ENCODE data around the gene MRPL20.
"Not testable (repeated sequence)": the region's sequence is repeated elsewhere in the genome, so short reads cannot be mapped to it uniquely, and the experiment has no call there.

MRPL20 gene

GRCh38 chr1:1406101-1406820 lies 832 bp downstream of the MRPL20 start:
- no peak for DNase-seq (ENCODE audit: low spot score)

GRCh38 chr1:1403653-1404052 lies 3.4 kb downstream of the MRPL20 start:
- no peak for DNase-seq (ENCODE audit: low spot score)

DNA sequence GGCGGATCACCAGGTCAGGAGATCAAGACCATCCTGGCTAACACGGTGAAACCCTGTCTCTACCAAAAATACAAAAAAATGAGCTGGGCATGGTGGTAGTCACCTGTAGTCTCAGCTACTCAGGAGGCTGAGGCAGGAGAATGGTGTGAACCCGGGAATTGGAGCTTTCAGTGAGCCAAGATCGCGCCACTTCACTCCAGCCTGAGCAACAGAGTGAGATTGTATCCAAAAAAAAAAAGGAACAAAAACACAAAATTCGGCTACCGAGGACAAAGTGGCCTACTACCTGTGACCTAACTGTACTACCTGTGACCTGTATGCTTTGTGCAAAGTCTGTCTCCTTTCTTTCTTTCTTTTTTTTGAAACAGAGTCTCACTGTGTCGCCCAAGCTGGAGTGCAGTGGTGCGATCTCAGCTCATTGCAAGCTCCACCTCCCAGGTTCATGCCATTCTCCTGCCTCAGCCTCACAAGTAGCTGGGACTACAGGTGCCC lies 4.1 kb downstream of the MRPL20 start:
- DNase-seq (ENCODE audit: low spot score) = not testable (repeated sequence)

GRCh38 chr1:1402072-1402900 lies 4.8 kb downstream of the MRPL20 start:
- peak; percentile 66 for DNase-seq (ENCODE audit: low spot score)

DNA sequence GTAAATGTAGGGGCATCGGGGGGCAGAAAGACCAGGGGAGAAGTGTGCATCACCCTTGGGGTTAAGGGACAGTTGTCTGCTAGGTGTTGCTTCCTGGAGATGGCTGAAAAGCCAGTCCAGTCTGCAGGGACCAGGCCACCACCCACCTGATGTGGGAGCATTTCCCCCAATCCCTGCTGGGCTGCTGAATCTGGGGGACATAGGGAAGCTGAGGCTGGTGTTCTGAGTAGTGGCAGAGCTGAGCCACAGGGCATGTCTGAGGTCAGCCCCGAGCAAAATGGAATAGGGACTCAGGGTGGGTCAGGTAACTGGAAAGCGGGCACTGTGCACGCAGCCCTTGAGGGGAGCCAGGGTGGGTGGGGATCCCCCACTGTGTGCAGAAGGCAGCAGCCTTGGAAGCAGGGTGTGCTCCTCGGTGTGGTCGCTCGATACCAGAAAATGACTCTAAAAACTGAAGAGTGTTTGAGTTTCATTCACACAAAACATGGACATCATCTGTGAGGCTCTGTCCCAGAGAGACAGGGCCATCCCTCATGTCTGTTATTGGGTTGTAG lies 5.6 kb downstream of the MRPL20 start:
- no peak for DNase-seq (ENCODE audit: low spot score)

DNA sequence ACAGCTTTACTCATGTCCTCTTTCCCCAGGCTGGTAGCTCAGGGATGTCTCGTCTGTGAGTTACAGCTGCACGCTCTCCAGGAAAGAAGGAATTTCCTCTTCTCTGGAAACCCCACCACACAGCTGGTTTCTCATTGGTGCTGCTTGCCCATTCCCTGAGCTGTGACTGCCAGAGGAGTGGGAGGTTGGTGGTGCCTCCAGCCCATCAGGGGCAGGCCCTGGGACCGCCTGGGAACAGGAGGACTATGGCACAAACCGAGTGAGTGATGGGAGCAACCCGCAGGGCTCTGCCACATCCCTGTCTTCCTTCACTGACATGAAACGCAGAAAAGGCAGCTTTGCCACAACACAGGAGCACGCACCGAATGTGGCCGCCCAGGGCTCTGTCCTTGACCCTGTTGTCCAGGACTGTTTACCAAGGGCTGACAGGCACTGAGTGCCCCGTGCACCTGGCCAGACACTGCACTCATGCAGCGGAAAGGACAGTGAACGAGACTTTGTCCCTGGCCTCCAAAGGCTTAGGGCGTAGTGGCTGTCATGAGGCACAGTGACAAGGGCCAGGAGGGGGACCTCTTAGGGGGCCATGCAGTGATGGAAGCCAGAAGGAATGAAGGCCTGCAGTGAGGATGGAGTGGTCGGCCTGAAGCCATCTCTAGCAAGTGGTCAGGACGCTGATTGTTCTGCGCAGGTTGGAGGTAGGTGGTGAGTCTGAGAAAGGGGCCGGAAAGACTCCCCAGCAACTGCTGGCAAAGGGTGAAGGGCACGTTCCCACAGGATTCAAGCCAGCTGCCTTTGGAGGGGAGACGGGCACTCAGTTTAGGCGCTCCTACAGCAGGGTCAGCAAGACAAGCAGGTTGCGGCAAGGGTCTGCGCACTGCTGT lies 6.3 kb downstream of the MRPL20 start:
- DNase-seq (ENCODE audit: low spot score) = no peak

GRCh38 chr1:1399872-1400575 lies 7.1 kb downstream of the MRPL20 start:
- DNase-seq (ENCODE audit: low spot score) = no peak

DNA sequence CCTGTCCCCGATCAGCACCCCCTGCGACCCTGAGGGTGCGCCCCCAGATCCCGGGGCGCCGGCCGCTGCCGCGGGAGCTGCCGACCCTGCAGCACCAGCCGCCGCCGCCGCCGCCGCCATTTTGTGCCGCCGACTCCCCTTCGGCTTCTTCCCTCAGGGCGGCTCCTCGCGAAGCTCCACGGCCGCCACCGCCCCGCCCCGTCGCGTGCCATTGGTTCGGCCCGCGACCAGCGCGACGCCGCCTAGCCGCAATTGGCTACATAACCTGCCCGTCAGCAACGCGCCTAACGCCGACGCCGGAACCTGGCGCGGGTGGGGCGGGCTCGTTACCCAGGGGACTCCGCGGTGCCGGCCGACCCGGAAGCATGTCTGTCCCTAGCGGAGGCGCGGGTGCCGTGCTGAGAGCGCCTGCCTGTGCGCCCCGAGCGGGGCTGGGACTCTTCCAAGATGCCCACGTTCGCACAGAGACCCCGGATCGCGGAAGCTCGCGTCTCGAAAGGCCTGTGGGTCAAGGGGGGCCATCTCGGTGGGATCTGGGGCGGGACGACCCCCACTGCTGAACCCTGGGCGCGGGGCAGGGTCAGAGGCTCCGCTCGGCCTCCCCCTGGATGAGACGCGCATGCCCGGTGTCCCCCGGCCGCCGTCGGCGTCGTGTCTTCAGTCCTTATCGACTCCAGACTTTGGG lies 7.8 kb downstream of the MRPL20 start, which contains the start of gene CCNL2:
Gene CCNL2 (minus strand): TSS at position 149 of the 685 bp plus-strand sequence. CDS start 29 bp downstream, at position 120.
- DNase-seq (ENCODE audit: low spot score) = peak; percentile 95

GRCh38 chr1:1398677-1399186 lies 8.4 kb downstream of the MRPL20 start:
- DNase-seq (ENCODE audit: low spot score) = no peak

DNA sequence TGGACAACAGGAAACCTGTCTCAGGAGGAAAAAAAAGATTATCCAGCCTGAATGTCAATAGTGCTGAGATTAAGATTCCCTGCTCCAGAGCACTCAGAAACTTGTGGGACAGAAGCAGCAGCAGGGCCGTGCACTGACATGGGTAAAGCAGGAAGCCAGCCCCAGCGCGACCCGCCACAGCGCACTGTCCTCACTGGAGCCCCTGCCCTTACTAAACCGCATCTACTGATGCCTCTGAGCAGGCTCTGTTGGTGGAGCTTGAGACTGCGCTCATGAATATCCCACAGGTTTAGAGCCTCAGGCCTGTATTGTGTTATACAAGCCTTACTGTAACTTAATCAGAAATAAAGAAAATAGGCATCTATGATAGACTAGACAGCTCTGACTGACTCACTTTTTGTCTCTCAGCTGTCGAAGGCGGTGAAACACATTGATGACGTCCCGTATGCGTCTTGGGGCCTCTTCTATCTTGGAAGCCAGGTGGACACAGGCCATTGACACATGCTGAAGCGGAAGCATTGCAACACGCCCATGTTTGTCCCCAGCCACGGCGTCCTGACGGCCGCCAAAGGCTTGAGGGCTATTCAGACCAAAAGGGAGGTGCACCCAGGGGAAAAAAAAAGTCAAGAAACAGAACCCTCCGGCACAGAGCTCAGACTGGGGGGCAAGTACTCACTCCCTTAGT lies 9.1 kb downstream of the MRPL20 start:
- DNase-seq (ENCODE audit: low spot score) = no peak

DNA sequence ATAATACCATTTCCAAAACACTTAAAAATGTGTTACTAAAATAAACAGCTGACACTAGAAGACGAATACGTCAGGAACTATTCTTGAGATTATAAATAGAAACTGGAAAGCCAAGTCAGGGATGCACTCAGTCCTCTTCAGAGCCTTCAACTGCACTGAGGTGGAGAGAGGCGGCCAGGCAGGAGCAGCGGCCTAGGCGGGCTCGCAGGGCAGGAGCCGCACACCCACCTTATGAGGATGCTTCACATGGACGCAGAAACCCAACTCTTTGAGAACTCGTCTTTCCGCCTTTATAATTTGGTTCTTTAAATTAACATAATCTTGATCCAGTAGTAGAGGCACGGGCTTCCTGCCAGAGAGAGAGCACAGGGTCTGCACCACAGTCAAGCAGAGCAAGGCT lies 11.9 kb downstream of the MRPL20 start:
- DNase-seq (ENCODE audit: low spot score) = no peak

DNA sequence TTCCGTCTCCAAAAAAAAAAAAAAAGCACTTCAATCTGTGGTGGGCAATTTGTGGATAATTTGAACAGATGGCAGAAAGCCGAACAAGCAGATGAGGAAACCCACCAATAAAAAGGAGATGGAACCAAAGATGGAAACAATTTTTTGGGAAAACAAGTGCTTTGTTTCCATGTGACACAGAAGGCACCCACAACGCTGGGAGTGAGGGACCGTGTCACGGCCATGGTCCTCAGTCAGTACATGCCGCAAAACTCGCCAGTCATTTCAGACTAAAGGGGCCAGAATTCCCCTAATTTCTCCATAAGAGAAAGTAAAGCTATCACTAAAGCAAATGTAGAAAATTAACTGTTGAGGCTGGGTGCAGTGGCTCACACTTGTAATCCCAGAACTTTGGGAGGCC lies 13.0 kb downstream of the MRPL20 start:
- no peak for DNase-seq (ENCODE audit: low spot score)

GRCh38 chr1:1393428-1393827 lies 13.7 kb downstream of the MRPL20 start:
- no peak for DNase-seq (ENCODE audit: low spot score)

DNA sequence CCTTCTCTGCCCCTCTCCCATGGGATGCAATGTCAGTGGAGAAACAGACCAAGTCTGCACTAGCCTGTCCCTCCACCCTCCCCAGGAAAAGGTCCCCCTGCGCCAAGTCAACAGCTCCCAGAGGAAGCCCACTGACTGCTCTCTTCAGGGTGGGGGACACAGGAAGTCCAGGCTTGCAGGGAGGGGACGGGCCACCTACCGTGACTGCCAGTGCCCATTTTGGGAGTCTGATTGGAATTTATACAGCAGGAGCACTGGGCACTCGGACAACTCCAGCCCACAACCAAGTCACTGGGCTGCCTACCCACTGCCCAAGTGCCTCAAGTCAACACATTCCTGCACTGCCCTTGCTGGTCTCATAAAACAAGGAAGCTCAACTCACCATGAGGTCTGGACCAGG lies 14.1 kb downstream of the MRPL20 start:
- DNase-seq (ENCODE audit: low spot score) = no peak

- no peak for DNase-seq (ENCODE audit: low spot score)
These were observed 15.9 kb downstream of the MRPL20 start for GRCh38 chr1:1391225-1391624.

DNA sequence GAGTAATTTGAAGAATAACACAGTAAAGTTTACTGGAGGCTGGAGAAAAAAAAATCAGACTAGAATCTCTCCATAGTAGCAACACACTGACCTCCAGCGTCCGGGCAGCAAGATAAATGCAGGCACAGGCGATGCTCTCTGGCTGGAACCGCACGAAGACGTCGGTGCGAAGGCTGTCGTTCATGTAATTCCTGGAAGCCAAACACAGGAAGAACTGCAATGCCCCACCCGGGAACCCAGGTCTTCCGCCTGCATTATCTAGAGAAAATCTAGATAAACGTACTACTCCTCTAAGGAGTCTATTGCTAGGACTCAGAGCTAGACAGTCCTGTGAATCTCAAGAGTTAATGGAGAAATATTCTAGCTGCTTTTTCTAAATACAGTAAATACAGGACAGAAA lies 16.4 kb downstream of the MRPL20 start:
- DNase-seq (ENCODE audit: low spot score) = no peak

DNA sequence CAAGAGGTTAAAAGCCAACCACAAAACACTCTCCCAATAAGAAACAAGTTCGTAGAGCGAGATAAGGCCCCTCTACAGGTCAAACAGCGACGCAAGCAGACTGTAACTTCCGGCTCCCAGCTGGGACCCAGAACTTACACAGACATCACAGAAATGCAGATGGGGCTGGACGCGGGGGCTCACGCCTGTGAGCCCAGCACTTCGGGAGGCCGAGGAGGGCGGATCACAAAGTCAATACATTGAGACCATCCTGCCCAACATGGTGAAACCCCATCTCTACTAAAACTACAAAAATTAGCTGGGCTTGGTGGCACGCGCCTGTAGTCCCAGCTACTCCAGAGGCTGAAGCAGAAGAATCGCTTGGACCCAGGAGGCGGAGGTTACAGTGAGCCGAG lies 19.0 kb downstream of the MRPL20 start:
- DNase-seq (ENCODE audit: low spot score) = no peak

DNA sequence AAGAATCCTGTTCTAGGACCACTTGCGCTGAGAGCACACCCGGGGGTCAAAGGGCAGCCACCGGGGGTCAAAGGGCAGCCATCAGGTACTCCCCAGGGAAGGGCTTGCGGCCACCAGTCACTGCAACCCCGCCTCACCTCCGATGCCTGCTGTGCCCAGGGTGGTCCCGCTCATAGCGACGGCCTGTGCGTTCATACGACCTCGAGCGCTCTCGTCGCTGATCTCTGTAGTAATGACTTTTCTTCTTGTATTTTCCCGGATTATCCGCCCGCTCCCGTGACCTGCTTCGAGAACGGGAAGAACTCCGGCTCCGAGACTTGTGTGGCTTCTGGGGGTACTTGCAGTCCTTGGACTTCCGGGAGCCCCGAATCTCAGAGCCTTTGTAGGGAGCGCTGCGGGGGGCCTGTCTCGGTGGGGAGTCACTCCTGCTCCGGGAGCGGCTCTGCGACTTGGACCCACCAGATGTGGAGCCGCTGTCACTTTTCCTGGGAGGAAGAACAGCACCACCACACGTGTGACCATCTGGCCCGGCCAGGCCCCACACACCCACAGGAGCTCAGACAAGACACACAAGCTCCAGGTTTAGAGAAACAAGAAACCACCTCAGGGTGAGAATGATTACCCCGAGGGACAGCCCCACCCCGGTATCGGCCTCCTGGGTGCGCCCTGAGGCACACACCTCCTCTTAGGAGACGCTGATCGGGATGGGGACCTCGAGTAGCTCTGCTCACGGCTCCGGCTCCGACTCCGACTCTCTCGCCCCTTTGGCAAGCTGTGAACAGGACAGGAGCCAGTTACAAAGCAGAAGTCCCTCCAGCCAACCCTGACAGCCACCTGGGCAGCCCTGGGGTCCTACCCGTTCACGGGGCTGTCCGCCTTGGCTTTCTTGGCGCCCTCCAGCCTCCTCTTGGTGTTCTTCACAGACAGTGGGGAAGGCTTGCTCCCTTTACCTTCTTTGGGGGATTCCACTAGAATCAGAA lies 19.7 kb downstream of the MRPL20 start:
- DNase-seq (ENCODE audit: low spot score) = no peak

DNA sequence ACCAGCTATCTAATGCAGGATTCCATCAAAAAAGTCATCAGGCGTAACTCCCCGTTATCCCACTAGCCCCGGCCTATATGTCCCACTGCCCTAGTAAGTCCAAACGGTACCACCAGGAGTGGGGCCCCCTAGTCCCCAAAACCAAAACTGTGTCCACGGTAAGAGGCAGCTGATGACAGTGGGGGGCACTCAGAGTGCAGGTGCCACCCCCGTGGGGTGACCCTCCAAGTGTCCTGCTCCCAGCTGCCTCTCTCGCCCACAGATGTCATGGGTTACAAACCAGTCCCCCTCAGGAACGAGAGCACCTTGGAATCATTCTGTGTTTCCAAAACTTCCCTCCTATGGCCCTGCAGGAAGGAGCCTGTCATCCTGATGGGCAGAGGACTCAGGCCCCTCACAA lies 21.2 kb downstream of the MRPL20 start:
- no peak for DNase-seq (ENCODE audit: low spot score)

All from cerebellar cortex (tissue), 1 donor.